ENCODE data around the gene IFI6. TPM values are rescaled to one million over a fixed set of nuclear protein-coding genes. Genes with fewer than 3 reads are reported as not detected.
"Not testable (repeated sequence)": the region's sequence is repeated elsewhere in the genome, so short reads cannot be mapped to it uniquely, and the experiment has no call there.

Gene IFI6
- polyA plus RNA-seq, 1 donor: 23.1 TPM

DNA sequence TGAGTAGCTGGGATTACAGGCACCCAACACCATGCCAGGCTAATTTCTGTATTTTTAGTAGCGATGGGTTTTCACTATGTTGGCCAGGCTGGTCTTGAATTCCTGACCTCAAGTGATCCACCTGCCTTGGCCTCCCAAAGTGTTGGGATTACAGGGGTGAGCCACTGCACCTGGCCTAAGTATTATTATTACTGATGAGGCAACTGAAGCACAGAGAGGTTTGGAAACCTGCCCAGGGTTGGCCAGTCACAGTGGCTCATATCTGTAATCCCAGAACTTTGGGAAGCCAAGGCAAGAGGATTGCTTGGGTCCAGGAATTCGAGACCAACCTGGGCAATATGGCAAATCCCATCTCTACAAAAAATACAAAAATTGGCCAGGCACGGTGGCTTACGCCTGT, 44.3 kb downstream of the IFI6 start:
- H3K4me1 ChIP-seq (ENCODE audit: control insufficient read depth, insufficient read depth, low read length); H3K4me3 ChIP-seq (ENCODE audit: low read length); H3K36me3 ChIP-seq (ENCODE audit: control insufficient read depth, insufficient read depth, low read length); H3K27ac ChIP-seq (ENCODE audit: low read length); H3K9me3 ChIP-seq (ENCODE audit: control insufficient read depth, low read depth, low read length); DNase-seq: not testable (repeated sequence)
- WGBS (ENCODE audit: insufficient coverage, low lambda C conversion rate): no CpG with 5 or more reads among the region's 4 CpGs
- peaks cover 17% of the 10 kb centered on the region for H3K27me3 ChIP-seq (ENCODE audit: control insufficient read depth, insufficient read depth, low read length)

DNA sequence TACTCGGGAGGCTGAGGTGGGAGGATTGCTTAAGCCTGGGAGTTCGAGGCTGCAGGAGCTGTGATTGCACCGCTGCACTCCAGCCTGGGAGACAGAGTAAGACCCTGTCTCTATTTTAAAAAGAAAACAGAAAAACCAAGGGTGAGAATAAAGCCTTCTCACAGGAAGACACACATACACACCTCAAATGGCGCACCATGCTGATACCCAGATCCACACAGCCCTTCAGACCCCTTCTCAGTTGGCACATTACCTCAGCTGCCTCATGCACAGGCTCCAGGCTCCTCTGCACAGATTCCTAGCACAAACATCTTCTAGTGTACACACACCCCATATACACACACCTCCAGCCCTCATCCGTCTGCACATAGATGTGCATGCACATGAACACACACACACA, 44.9 kb downstream of the IFI6 start:
- Histone ChIP-seq H3K9me3 (ENCODE audit: control insufficient read depth, low read depth, low read length) (no peaks in the 10 kb centered on the region), H3K36me3 (ENCODE audit: control insufficient read depth, insufficient read depth, low read length) (no peaks in the 10 kb centered on the region), H3K4me3 (ENCODE audit: low read length) (no peak overlapping the region), H3K27ac (ENCODE audit: low read length) (no peak overlapping the region), H3K27me3 (ENCODE audit: control insufficient read depth, insufficient read depth, low read length) (peaks cover 12% of the 10 kb centered on the region), H3K4me1 (ENCODE audit: control insufficient read depth, insufficient read depth, low read length) (peaks cover 7% of the 10 kb centered on the region)
- no CpG with 5 or more reads among the region's 5 CpGs for WGBS (ENCODE audit: insufficient coverage, low lambda C conversion rate)
- DNase-seq: no peak

DNA sequence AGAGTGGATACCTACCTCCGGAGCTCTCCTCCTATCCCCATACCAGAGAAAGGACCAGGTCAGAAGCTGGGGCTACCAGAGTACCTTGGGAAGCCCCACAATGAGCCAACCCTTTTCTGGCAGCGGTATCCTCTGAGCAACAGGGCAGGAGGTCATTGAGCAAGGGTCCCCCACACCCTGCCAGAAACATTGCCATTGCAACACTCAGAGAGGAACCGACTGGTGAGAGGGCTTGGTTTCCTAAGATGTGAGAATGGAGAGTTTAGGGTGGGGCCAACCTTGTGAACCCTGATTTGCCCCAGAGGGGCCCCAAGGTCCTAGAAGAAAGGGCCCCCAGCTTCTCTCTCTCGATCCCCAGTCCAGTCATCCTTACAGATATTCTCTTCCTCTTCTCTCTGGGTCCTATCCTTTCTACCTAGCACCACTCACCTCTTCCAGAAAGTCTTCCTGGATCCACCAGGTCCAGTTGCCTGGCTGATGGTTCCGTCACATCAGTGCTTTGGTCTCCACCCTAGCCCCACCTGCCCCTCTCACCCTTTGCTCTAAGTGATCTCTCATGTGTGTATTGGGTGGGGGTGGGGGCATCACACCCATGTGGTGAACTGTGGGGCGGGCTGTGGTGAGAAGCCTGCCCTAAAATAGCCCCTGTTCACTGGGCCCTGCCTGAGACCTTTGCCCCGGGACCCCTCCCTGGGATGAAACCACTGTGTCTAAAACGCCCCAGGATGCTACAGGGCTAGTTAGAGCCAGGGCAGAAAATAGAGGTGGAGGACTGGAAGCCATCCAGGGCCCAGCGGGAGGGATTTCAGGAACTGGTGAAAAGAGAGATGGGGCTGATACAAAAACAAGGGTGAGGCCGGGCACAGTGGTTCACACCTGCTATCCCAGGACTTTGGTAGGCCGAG, 45.7 kb downstream of the IFI6 start:
- no peaks in the 10 kb centered on the region for H3K9me3 ChIP-seq (ENCODE audit: control insufficient read depth, low read depth, low read length)
- no peak overlapping the region for H3K4me3 ChIP-seq (ENCODE audit: low read length)
- WGBS (ENCODE audit: insufficient coverage, low lambda C conversion rate): no CpG with 5 or more reads among the region's 11 CpGs
- H3K27ac ChIP-seq (ENCODE audit: low read length): no peak overlapping the region
- peaks cover 7% of the 10 kb centered on the region for H3K4me1 ChIP-seq (ENCODE audit: control insufficient read depth, insufficient read depth, low read length)
- H3K27me3 ChIP-seq (ENCODE audit: control insufficient read depth, insufficient read depth, low read length): peaks cover 7% of the 10 kb centered on the region
- H3K36me3 ChIP-seq (ENCODE audit: control insufficient read depth, insufficient read depth, low read length): no peaks in the 10 kb centered on the region
- DNase-seq: peak in 1 of 2 donors; percentile 39

DNA sequence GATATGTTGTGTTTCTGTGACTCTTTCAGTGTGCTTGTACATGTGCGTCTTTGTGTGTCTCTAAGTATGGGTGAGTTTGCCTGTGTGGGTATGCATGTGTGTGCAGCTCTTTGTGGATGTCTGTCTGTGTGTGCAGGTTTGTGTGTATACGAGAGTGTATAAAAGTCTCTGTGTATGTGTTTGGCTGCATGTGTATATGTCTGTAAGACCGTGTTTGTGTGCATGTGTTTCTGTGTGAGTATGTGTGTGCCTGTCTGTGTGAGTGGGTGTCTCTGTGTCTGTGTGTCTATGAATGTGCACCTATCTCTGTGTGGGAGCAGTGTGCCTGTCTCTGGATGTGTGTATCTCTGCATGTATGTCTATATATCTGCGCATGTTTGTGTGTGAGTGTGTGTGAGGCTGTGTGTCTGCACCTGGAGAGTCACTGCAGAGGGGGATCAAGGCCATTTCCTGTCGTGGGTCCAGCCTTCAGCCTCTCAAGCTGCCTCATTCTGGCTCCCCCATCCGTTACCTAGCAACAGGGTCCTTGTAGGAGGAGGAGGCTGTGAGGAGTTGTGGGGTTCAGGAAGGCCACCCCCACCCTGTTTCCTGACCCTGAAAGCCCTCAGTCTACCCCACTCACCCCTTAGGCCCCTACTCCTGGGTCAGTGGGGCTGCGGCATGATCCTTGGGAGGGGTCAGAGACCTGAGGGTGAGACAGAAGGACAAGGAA, 47.4 kb downstream of the IFI6 start:
- H3K36me3 ChIP-seq (ENCODE audit: control insufficient read depth, insufficient read depth, low read length): no peaks in the 10 kb centered on the region
- DNase-seq: no peak
- peaks cover 3% of the 10 kb centered on the region for H3K27me3 ChIP-seq (ENCODE audit: control insufficient read depth, insufficient read depth, low read length)
- no peak overlapping the region for H3K27ac ChIP-seq (ENCODE audit: low read length)
- no peak overlapping the region for H3K4me3 ChIP-seq (ENCODE audit: low read length)
- peaks cover 7% of the 10 kb centered on the region for H3K4me1 ChIP-seq (ENCODE audit: control insufficient read depth, insufficient read depth, low read length)
- H3K9me3 ChIP-seq (ENCODE audit: control insufficient read depth, low read depth, low read length): no peaks in the 10 kb centered on the region
- WGBS (ENCODE audit: insufficient coverage, low lambda C conversion rate): no CpG with 5 or more reads among the region's 7 CpGs

DNA sequence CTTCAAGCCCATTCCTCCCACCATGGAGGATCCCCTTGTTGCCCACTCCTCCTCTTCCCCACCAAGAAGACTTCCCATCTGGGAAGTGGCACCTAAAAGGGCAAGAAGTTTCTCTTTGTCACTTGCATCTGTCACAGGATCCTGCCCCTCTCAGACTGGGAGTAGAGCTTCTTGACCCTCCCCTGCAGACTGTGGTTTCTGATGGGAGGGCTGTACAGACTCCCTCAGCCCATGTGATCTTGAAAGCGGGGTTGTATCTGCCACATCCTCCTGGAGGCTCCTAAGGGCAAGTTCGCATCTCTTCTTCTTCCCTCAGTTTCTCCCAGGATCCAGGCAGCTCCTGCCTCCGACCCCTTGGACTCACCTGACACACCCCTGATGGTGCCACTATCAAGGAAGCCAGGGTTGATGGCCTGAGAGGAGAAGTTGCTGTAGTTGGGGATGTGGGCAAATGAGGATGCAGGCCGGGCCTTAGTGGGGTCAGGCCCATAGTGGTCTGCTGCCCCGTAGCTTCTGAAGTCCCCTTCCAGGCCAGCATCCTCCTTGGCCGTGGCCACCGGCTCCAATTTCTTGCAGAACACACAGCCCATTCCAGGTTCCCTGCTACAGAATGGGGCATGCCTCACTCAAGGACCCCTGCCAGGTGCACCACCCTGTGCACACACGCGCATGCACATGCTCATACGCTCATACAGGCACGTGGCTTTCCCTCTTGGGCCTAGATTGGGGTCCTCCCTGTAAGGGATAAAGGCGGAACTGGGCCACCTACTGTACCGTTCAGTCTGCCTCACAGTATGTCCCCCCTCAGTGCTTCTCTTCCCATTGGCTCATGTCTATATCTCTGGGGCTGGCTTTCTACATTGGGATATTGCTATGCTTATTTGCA, 48.4 kb downstream of the IFI6 start:
- no CpG with 5 or more reads among the region's 13 CpGs for WGBS (ENCODE audit: insufficient coverage, low lambda C conversion rate)
- no peak for DNase-seq
- H3K36me3 ChIP-seq (ENCODE audit: control insufficient read depth, insufficient read depth, low read length): no peaks in the 10 kb centered on the region

DNA sequence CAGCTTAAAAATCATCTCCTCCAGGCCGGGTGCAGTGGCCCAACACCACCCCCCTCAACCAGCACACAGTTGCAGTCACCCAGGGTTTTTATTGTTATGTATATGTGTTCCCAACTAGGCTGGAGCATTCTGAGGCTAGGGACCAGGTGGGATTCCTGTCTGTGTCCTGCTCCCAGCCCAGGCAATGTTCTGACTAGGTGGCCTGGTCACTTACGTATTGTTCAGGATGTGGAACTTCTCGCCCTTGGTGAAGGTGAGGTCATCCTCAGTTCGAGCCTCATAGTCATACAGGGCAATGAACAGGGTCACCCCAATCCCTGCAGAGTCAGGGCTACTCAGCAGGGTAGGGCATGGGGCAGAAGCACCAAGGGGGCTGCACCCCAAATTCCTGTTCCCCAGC, 49.2 kb downstream of the IFI6 start:
- Histone ChIP-seq H3K4me3 (ENCODE audit: low read length) (no peak overlapping the region), H3K27ac (ENCODE audit: low read length) (no peak overlapping the region), H3K27me3 (ENCODE audit: control insufficient read depth, insufficient read depth, low read length) (no peaks in the 10 kb centered on the region), H3K36me3 (ENCODE audit: control insufficient read depth, insufficient read depth, low read length) (no peaks in the 10 kb centered on the region), H3K4me1 (ENCODE audit: control insufficient read depth, insufficient read depth, low read length) (peaks cover 7% of the 10 kb centered on the region), H3K9me3 (ENCODE audit: control insufficient read depth, low read depth, low read length) (no peaks in the 10 kb centered on the region)
- WGBS (ENCODE audit: insufficient coverage, low lambda C conversion rate): no CpG with 5 or more reads among the region's 4 CpGs
- DNase-seq: no peak

More for the DNA sequence above, 48.4 kb downstream of the IFI6 start:
- H3K27me3 ChIP-seq (ENCODE audit: control insufficient read depth, insufficient read depth, low read length): peaks cover under 1% of the 10 kb centered on the region
- peaks cover 7% of the 10 kb centered on the region for H3K4me1 ChIP-seq (ENCODE audit: control insufficient read depth, insufficient read depth, low read length)
- no peaks in the 10 kb centered on the region for H3K9me3 ChIP-seq (ENCODE audit: control insufficient read depth, low read depth, low read length)
- H3K27ac ChIP-seq (ENCODE audit: low read length): no peak overlapping the region
- H3K4me3 ChIP-seq (ENCODE audit: low read length): no peak overlapping the region

DNA sequence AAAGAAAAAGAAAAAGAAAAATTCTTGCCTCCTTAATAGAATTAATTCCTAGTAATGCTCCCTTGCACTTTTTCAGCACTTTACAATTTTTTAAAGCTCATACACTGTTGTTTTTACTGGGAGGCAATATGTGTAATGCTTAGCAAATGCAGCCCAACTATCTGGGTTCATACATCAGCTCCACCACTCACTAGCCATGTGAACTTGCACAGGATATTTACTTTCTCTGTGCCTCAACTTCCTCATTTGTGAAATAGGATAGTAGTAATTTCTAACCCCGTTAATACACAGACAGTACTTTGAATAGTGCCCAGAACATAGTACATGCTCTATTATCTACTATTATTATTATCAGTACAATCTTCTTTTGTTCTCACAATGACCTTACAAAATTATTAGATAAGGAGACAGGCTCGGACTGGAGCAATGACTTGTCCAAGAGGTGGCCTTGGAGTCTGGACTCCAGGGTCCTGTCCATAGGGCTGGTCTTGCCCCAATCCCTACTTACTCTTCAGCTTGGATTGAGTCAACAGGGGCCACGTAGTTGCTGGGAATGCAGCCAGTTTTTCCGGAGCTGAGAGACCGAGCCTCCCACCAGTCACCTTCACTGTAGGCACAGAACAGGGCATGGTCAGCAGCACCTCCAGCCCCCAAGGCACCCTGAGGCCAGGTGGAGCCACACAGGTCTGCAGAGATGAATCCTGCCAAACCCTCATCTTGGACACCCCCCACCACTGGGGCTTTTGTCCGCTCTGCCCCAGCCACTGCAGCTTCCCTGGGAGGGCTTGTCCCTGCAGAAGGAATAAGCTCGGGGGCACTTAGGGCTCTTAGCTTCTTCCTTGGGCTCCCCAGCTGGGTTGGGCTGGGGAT, 50.7 kb downstream of the IFI6 start:
- no peak for DNase-seq
- no peaks in the 10 kb centered on the region for H3K36me3 ChIP-seq (ENCODE audit: control insufficient read depth, insufficient read depth, low read length)
- H3K4me1 ChIP-seq (ENCODE audit: control insufficient read depth, insufficient read depth, low read length): peaks cover 5% of the 10 kb centered on the region
- H3K9me3 ChIP-seq (ENCODE audit: control insufficient read depth, low read depth, low read length): no peaks in the 10 kb centered on the region
- H3K4me3 ChIP-seq (ENCODE audit: low read length): no peak overlapping the region
- WGBS (ENCODE audit: insufficient coverage, low lambda C conversion rate): 80% methylated on average over 1 of the region's 7 CpGs
- no peak overlapping the region for H3K27ac ChIP-seq (ENCODE audit: low read length)
- no peaks in the 10 kb centered on the region for H3K27me3 ChIP-seq (ENCODE audit: control insufficient read depth, insufficient read depth, low read length)

DNA sequence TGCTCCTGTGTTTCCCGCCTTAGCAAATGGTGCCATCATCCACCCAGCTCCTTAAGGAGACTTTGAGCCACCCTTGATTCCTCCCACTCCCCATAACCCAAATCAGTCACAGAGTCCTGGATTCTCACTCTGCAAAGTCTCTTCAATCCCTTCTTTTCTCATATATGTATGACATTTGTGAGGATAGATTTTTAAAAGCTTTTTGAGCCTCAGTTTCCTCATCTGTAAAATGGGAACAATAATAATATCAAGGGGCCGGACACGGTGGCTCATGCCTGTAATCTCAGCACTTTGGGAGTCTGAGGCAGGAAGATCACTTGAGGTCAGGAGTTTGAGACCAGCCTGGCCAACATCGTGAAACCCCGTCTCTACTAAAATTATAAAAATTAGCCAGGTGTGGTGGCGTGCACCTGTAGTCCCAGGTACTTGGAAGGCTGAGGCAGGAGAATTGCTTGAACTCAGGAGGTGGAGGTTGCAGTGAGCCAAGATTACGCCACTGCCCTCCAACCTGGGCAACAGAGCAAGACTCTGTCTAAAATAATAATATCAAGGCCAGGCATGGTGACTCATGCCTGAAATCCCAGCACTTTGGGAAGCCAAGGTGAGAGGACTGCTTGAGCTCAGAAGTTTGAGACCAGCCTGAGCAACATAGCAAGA, 52.1 kb downstream of the IFI6 start:
- not testable (repeated sequence) for H3K4me1 ChIP-seq (ENCODE audit: control insufficient read depth, insufficient read depth, low read length); H3K4me3 ChIP-seq (ENCODE audit: low read length); H3K9me3 ChIP-seq (ENCODE audit: control insufficient read depth, low read depth, low read length); H3K27me3 ChIP-seq (ENCODE audit: control insufficient read depth, insufficient read depth, low read length); H3K36me3 ChIP-seq (ENCODE audit: control insufficient read depth, insufficient read depth, low read length); DNase-seq; H3K27ac ChIP-seq (ENCODE audit: low read length)
- WGBS (ENCODE audit: insufficient coverage, low lambda C conversion rate): no CpG with 5 or more reads among the region's 7 CpGs

DNA sequence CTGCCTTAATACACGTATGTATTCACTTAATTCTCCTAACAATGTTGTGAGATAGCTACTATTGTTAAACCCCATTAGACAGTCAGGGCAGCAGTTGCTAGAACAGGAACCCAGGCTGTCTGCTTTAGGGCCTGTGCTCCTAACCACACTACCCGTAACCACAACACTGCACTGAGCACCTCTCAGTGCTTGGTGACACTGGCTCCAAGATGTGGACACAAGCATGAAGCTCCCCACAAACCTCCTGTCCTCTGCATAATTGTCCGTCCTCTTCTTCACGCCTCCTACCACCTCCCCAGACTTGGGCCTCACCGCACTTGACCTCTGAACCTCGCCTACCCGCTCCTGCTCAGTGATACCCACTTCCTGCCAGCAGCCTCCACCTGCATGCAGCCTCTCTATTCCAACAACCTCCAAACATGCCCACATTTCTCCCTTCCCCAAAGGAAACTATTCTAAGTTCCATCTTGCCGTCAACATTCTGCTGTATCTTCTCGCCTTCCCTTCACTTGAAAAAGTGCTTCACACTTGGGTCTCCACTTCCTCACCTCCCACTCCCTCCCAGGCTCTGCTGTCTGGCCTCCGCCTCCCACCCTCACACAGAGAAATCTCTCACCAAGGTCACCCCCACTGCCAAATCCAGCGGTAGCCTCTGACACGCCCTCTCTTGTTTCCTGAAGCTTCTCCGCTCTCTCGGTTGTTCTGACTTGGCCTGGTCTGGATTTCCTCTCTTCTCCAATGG, 53.5 kb downstream of the IFI6 start:
- peaks cover 8% of the 10 kb centered on the region for H3K4me1 ChIP-seq (ENCODE audit: control insufficient read depth, insufficient read depth, low read length)
- 100% methylated on average over 2 of the region's 14 CpGs for WGBS (ENCODE audit: insufficient coverage, low lambda C conversion rate)
- DNase-seq: no peak
- no peak overlapping the region for H3K27ac ChIP-seq (ENCODE audit: low read length)
- H3K9me3 ChIP-seq (ENCODE audit: control insufficient read depth, low read depth, low read length): no peaks in the 10 kb centered on the region
- no peaks in the 10 kb centered on the region for H3K36me3 ChIP-seq (ENCODE audit: control insufficient read depth, insufficient read depth, low read length)
- no peaks in the 10 kb centered on the region for H3K27me3 ChIP-seq (ENCODE audit: control insufficient read depth, insufficient read depth, low read length)
- H3K4me3 ChIP-seq (ENCODE audit: low read length): no peak overlapping the region
